ENCODE data around the gene CYFIP1.

CYFIP1 gene

GRCh38 chr15:22908830-22909229 lies 71.3 kb downstream of the CYFIP1 start:
- TF ChIP-seq CREB1 (IDR thresholded peaks at IDR 0.05; ENCODE audit: low read depth) = no peak
- TF ChIP-seq ZBTB7A (IDR thresholded peaks at IDR 0.05; ENCODE audit: low read depth) = no peak
- TF ChIP-seq EGR1 (IDR thresholded peaks at IDR 0.05) = no peak
- TF ChIP-seq TAF1 (IDR thresholded peaks at IDR 0.05; ENCODE audit: low read depth) = no peak
- TF ChIP-seq YY1 (IDR thresholded peaks at IDR 0.05; ENCODE audit: low read depth) = no peak
- TF ChIP-seq NFIC (IDR thresholded peaks at IDR 0.05) = no peak
- no peak for TF ChIP-seq FOXM1 (IDR thresholded peaks at IDR 0.05; ENCODE audit: borderline replicate concordance, low read depth)
- no peak for TF ChIP-seq USF1 (IDR thresholded peaks at IDR 0.05)
- TF ChIP-seq EP300 (IDR thresholded peaks at IDR 0.05; ENCODE audit: borderline replicate concordance) = no peak
- TF ChIP-seq TCF12 (IDR thresholded peaks at IDR 0.05; ENCODE audit: low read depth) = no peak
- no peak for TF ChIP-seq MAX (IDR thresholded peaks at IDR 0.05)
- TF ChIP-seq REST (IDR thresholded peaks at IDR 0.05; ENCODE audit: low read depth) = no peak
- TF ChIP-seq CEBPB (IDR thresholded peaks at IDR 0.05) = no peak
- TF ChIP-seq RAD21 (IDR thresholded peaks at IDR 0.05; ENCODE audit: low read depth) = no peak
- no peak for TF ChIP-seq TEAD4 (IDR thresholded peaks at IDR 0.05)

- TF ChIP-seq CEBPB (IDR thresholded peaks at IDR 0.05) = no peak
- TF ChIP-seq FOXM1 (IDR thresholded peaks at IDR 0.05; ENCODE audit: borderline replicate concordance, low read depth) = no peak
- no peak for TF ChIP-seq ZBTB7A (IDR thresholded peaks at IDR 0.05; ENCODE audit: low read depth)
- no peak for TF ChIP-seq USF1 (IDR thresholded peaks at IDR 0.05)
- TF ChIP-seq TCF12 (IDR thresholded peaks at IDR 0.05; ENCODE audit: low read depth) = no peak
- TF ChIP-seq RAD21 (IDR thresholded peaks at IDR 0.05; ENCODE audit: low read depth) = no peak
- TF ChIP-seq CREB1 (IDR thresholded peaks at IDR 0.05; ENCODE audit: low read depth) = no peak
- TF ChIP-seq REST (IDR thresholded peaks at IDR 0.05; ENCODE audit: low read depth) = no peak
- no peak for TF ChIP-seq EP300 (IDR thresholded peaks at IDR 0.05; ENCODE audit: borderline replicate concordance)
- TF ChIP-seq MAX (IDR thresholded peaks at IDR 0.05) = no peak
- TF ChIP-seq NFIC (IDR thresholded peaks at IDR 0.05) = no peak
- no peak for TF ChIP-seq YY1 (IDR thresholded peaks at IDR 0.05; ENCODE audit: low read depth)
Observed at GRCh38 chr15:22907161-22907950, 72.8 kb downstream of the CYFIP1 start.

GRCh38 chr15:22904736-22905135 lies 75.4 kb downstream of the CYFIP1 start:
- TF ChIP-seq ZBTB7A (IDR thresholded peaks at IDR 0.05; ENCODE audit: low read depth) (no peak), YY1 (IDR thresholded peaks at IDR 0.05; ENCODE audit: low read depth) (no peak)

- TF ChIP-seq EP300 (IDR thresholded peaks at IDR 0.05; ENCODE audit: borderline replicate concordance) (no peak), TAF1 (IDR thresholded peaks at IDR 0.05; ENCODE audit: low read depth) (no peak), FOXM1 (IDR thresholded peaks at IDR 0.05; ENCODE audit: borderline replicate concordance, low read depth) (no peak), TCF12 (IDR thresholded peaks at IDR 0.05; ENCODE audit: low read depth) (no peak), ZBTB7A (IDR thresholded peaks at IDR 0.05; ENCODE audit: low read depth) (no peak), CEBPB (IDR thresholded peaks at IDR 0.05) (no peak), YY1 (IDR thresholded peaks at IDR 0.05; ENCODE audit: low read depth) (no peak), RAD21 (IDR thresholded peaks at IDR 0.05; ENCODE audit: low read depth) (no peak), NFIC (IDR thresholded peaks at IDR 0.05) (peak; percentile 64), TEAD4 (IDR thresholded peaks at IDR 0.05) (no peak), MAX (IDR thresholded peaks at IDR 0.05) (peak; percentile 22; the same call in 1 of the 2 replicates), REST (IDR thresholded peaks at IDR 0.05; ENCODE audit: low read depth) (no peak), CREB1 (IDR thresholded peaks at IDR 0.05; ENCODE audit: low read depth) (no peak), EGR1 (IDR thresholded peaks at IDR 0.05) (no peak), USF1 (IDR thresholded peaks at IDR 0.05) (peak; percentile 27; the same call in 1 of the 2 replicates)
Observed at GRCh38 chr15:22903961-22904534, 76.1 kb downstream of the CYFIP1 start.
